Mucosa of gallbladder (tissue), 1 donor: Measurements from ENCODE around the gene SGMS1. TPM values are rescaled to one million over a fixed set of nuclear protein-coding genes. Genes with fewer than 3 reads are reported as not detected.
"Not testable (repeated sequence)": the region's sequence is repeated elsewhere in the genome, so short reads cannot be mapped to it uniquely, and the experiment has no call there.

Experiments used
- DNase-seq: peaks from one replicate; pipeline ENCODE4 v3.0.0-alpha.2; 2020; ENCODE audit warnings: low spot score
- total RNA-seq: library from RNA; stranded (reverse); gene quantifications from one replicate; pipeline ENCODE4 v1.2.1, GENCODE V29; 2021
- donor health status: DM: no; HTN: no; CAD: no.

Gene SGMS1
- total RNA-seq, 1 donor from 2014 or later, result 36.9 TPM

DNA sequence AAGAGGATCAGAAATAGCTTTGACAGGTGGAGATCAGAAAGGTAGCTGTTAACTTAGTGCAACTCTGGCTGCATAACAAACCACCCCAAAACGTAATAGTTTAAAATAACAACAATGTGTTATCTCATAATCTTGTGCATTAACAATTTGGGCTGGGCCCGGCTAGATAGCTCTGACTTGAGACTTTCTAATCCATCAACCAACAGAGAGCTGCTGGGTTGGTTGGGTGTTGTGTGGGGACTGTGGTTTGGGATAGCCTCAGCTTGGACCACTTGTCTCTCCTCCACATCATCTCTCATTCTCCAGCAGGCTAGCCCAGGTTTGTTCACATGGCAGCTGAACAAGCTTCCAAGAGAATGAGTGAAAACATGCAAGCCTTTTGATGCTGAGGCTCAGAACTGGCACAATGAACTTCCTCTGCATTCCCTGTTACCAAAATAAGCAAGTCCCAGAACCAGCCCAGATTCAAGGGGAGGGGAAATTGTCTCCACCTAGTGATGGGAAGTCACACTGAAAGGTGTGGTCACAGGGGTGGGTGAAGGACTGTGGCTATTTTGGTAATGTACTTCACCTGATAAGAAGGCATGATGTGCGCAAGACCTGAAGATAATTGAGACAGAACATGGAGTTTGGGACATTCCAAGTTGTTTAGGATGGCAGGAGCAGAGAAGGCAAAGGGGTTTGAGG is 352.0 kb downstream of the SGMS1 start:
- no peak for DNase-seq

DNA sequence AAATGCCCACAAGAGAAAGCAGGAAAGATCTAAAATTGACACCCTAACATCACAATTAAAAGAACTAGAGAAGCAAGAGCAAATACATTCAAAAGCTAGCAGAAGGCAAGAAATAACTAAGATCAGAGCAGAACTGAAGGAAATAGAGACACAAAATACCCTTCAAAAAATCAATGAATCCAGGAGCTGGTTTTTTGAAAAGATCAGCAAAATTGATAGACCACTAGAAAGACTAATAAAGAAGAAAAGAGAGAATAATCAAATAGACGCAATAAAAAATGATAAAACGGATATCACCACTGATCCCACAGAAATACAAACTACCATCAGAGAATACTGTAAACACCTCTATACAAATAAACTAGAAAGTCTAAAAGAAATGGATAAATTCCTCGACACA is 355.9 kb downstream of the SGMS1 start:
- not testable (repeated sequence) for DNase-seq

DNA sequence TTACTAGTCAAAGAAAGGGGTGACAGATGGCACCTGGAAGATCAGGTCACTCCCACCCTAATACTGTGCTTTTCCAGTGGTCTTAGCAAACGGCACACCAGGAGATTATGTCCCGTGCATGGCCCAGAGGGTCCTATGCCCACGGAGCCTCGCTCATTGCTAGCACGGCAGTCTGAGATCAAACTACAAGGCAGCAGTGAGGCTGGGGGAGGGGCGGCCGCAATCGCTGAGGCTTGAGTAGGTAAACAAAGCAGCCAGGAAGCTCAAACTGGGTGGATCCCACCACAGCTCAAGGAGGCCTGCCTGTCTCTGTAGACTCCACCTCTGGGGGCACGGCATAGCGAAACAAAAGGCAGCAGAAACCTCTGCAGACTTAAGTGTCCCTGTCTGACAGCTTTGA is 361.1 kb downstream of the SGMS1 start:
- not testable (repeated sequence) for DNase-seq

GRCh38 chr10:50260791-50261281 is 362.9 kb downstream of the SGMS1 start:
- no peak for DNase-seq

Other genes with a start within 250 kb of the SGMS1 start
- 4.8 TPM for gene ASAH2B, start 116.0 kb upstream of the SGMS1 start, total RNA-seq